Gastroesophageal sphincter (tissue), 3 donors: ENCODE measurements around the gene CUX1.

ENCODE experiments used
- EP300 ChIP-seq: sonication (generic); formaldehyde crosslinking; IDR thresholded peaks from one replicate; pipeline ENCODE4 v1.6.1; 2017; ENCODE audit warnings: antibody characterized with exemption, mild to moderate bottlenecking
- POLR2A ChIP-seq, 2 donors: fragments of 450-650 bp; IDR thresholded peaks; one replicate each; pipeline ENCODE4 v1.6.1; 2017; ENCODE audit warnings: antibody characterized with exemption in 2 of 2, mild to moderate bottlenecking in 2 of 2, moderate library complexity in 1 of 2
- POLR2AphosphoS5 ChIP-seq: sonication (generic); formaldehyde crosslinking; IDR thresholded peaks from one replicate; pipeline ENCODE4 v1.6.1; 2017; ENCODE audit warnings: antibody characterized with exemption
- TF ChIP-seq, protein P1 (sequence below), 4 experiments: fragments of 200-600 bp in 2 of 4; fragments of 450-650 bp in 2 of 4; sonication (generic) in 1 of 4; IDR thresholded peaks; one replicate each; pipeline ENCODE4 v1.5.1; 2017 to 2019; ENCODE audit warnings: antibody characterized with exemption in 4 of 4, mild to moderate bottlenecking in 2 of 4, moderate library complexity in 2 of 4

DNA sequence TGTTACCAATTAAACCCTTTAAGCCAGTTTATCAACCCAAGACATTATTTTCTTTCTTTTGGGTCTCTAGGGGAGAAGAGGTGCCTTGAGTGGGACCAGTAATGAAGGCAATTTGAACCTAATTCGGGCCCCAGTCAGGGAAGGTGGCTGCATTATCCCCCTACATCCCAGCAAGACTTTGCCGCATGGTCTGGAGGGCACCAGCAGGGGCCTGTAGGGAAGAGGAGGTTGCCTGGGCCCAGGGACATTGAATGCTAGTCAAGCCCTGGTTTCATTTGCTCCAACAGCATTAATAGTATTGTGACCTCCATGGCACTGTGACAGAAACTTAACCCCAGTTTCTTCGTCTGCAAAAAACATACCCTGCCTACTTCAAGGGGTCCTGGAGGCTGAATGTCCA lies 108.8 kb downstream of the CUX1 start:
- TF ChIP-seq POLR2A (IDR thresholded peaks at IDR 0.05) (no peak), EP300 (no peak), POLR2AphosphoS5 (no peak)
- TF ChIP-seq, protein P1, sequence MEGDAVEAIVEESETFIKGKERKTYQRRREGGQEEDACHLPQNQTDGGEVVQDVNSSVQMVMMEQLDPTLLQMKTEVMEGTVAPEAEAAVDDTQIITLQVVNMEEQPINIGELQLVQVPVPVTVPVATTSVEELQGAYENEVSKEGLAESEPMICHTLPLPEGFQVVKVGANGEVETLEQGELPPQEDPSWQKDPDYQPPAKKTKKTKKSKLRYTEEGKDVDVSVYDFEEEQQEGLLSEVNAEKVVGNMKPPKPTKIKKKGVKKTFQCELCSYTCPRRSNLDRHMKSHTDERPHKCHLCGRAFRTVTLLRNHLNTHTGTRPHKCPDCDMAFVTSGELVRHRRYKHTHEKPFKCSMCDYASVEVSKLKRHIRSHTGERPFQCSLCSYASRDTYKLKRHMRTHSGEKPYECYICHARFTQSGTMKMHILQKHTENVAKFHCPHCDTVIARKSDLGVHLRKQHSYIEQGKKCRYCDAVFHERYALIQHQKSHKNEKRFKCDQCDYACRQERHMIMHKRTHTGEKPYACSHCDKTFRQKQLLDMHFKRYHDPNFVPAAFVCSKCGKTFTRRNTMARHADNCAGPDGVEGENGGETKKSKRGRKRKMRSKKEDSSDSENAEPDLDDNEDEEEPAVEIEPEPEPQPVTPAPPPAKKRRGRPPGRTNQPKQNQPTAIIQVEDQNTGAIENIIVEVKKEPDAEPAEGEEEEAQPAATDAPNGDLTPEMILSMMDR (IDR thresholded peaks at IDR 0.05) = no peak
